K562 (cell line): Measurements from ENCODE around the gene NRF1. TPM values are rescaled to one million over a fixed set of nuclear protein-coding genes. Genes with fewer than 3 reads are reported as not detected.

Source experiments
- ADNP ChIP-seq: fragments of 200-800 bp; sonication (Bioruptor generic); IDR thresholded peaks from 2 replicates; pipeline ENCODE4 v1.6.1; 2016; ENCODE audit warnings: missing genetic modification characterization, missing compliant biosample characterization
- C11orf30 ChIP-seq: fragments of 450-650 bp; IDR thresholded peaks from 2 replicates; pipeline ENCODE4 v1.6.1; 2016; ENCODE audit warnings: low read depth, mild to moderate bottlenecking
- CCNT2 ChIP-seq: IDR thresholded peaks from 2 replicates; pipeline ENCODE4 v1.6.1; 2011; ENCODE audit warnings: borderline replicate concordance, low read depth, mild to moderate bottlenecking, moderate library complexity, mixed read lengths, low read length; ENCODE audit not compliant: insufficient read length; ENCODE audit errors: extremely low read depth
- DIDO1 ChIP-seq: fragments of 450-650 bp; IDR thresholded peaks from 2 replicates; pipeline ENCODE4 v1.6.1; 2016; ENCODE audit warnings: low read depth, missing biosample characterization, missing genetic modification characterization
- ELF4 ChIP-seq: fragments of 450-650 bp; formaldehyde crosslinking; IDR thresholded peaks from 2 replicates; pipeline ENCODE4 v1.4.0; 2022; ENCODE audit warnings: missing genetic modification characterization
- FOXJ2 ChIP-seq: fragments of 200-800 bp; sonication (Bioruptor generic); IDR thresholded peaks from 2 replicates; pipeline ENCODE4 v1.6.1; 2016; ENCODE audit warnings: missing genetic modification characterization, missing compliant biosample characterization
- HBP1 ChIP-seq: fragments of 450-650 bp; formaldehyde crosslinking; IDR thresholded peaks from 2 replicates; pipeline ENCODE4 v1.4.0; 2022; ENCODE audit warnings: missing genetic modification characterization
- HMG20B ChIP-seq: fragments of 250-450 bp; sonication (Bioruptor Pico); IDR thresholded peaks from 2 replicates; pipeline ENCODE4 v1.5.0; 2021; ENCODE audit warnings: mild to moderate bottlenecking
- KDM2B ChIP-seq: fragments of 250-450 bp; sonication (Bioruptor Pico); IDR thresholded peaks from 2 replicates; pipeline ENCODE4 v1.8.0; 2021; ENCODE audit warnings: mild to moderate bottlenecking, moderate library complexity
- KLF13 ChIP-seq: fragments of 450-650 bp; IDR thresholded peaks from 2 replicates; pipeline ENCODE4 v1.6.1; 2016; ENCODE audit warnings: missing genetic modification characterization, low read depth, mild to moderate bottlenecking, missing compliant biosample characterization, moderate library complexity, borderline replicate concordance
- MEF2A ChIP-seq: IDR thresholded peaks from 2 replicates; pipeline ENCODE4 v1.6.1; 2011; ENCODE audit warnings: low read depth, mild to moderate bottlenecking, low read length, moderate library complexity; ENCODE audit not compliant: control insufficient read depth
- MYBL2 ChIP-seq, 2 experiments: fragments of 450-650 bp in 1 of 2; sonication (generic) in 1 of 2; formaldehyde crosslinking in 1 of 2; IDR thresholded peaks; 2 replicates each; pipeline versions ENCODE4 v1.6.1 to v1.8.1; 2017 to 2022; ENCODE audit warnings: borderline replicate concordance in 1 of 2, inconsistent platforms in 1 of 2, low read depth in 1 of 2, mild to moderate bottlenecking in 1 of 2, missing genetic modification reagents in 1 of 2, moderate library complexity in 1 of 2
- NONO ChIP-seq, 2 experiments: fragments of 200-400 bp in 1 of 2; fragments of 450-650 bp in 1 of 2; formaldehyde crosslinking in 1 of 2; IDR thresholded peaks; 2 replicates each; pipeline ENCODE4 v1.6.1; 2017; ENCODE audit warnings: low read depth in 2 of 2, mild to moderate bottlenecking in 2 of 2, moderate library complexity in 2 of 2, low read length in 1 of 2
- PHB ChIP-seq: fragments of 250-450 bp; sonication (Bioruptor Pico); IDR thresholded peaks from 2 replicates; pipeline ENCODE4 v1.5.0; 2021
- SLC30A9 ChIP-seq: fragments of 250-450 bp; sonication (Bioruptor Pico); IDR thresholded peaks from 2 replicates; pipeline ENCODE4 v1.8.0; 2022; ENCODE audit warnings: mild to moderate bottlenecking, moderate library complexity
- SOX6 ChIP-seq: fragments of 450-650 bp; IDR thresholded peaks from 2 replicates; pipeline ENCODE4 v1.6.1; 2014; ENCODE audit warnings: mild to moderate bottlenecking
- SP2 ChIP-seq: IDR thresholded peaks from 2 replicates; pipeline ENCODE4 v1.6.1; 2011; ENCODE audit warnings: mild to moderate bottlenecking, low read depth, low read length, moderate library complexity; ENCODE audit not compliant: poor library complexity, severe bottlenecking; ENCODE audit errors: extremely low read depth
- SREBF1 ChIP-seq: fragments of 150-350 bp; IDR thresholded peaks from 2 replicates; pipeline ENCODE4 v1.6.1; 2014; ENCODE audit warnings: antibody characterized with exemption, low read depth, low read length, borderline replicate concordance
- TSC22D4 ChIP-seq: fragments of 450-650 bp; IDR thresholded peaks from 2 replicates; pipeline ENCODE4 v1.6.1; 2016; ENCODE audit warnings: missing genetic modification characterization, missing biosample characterization, control low read depth
- ZKSCAN8 ChIP-seq: fragments of 200-800 bp; sonication (Bioruptor generic); IDR thresholded peaks from 2 replicates; pipeline ENCODE4 v1.6.1; 2016; ENCODE audit warnings: missing genetic modification characterization, missing compliant biosample characterization
- ZNF133 ChIP-seq: fragments of 250-450 bp; sonication (Bioruptor Pico); IDR thresholded peaks from 2 replicates; pipeline ENCODE4 v1.4.0; 2020; ENCODE audit warnings: mild to moderate bottlenecking
- ZNF398 ChIP-seq: fragments of 250-450 bp; sonication (Bioruptor Pico); IDR thresholded peaks from 2 replicates; pipeline ENCODE4 v1.8.0; 2021; ENCODE audit warnings: moderate library complexity, mild to moderate bottlenecking, inconsistent platforms
- ZNF436 ChIP-seq: fragments of 250-450, 450-650 bp; sonication (Bioruptor Pico); formaldehyde crosslinking; IDR thresholded peaks from 2 replicates; pipeline ENCODE4 v1.7.0; 2020; ENCODE audit warnings: mild to moderate bottlenecking
- ZNF445 ChIP-seq: fragments of 250-450 bp; sonication (Bioruptor Pico); IDR thresholded peaks from 2 replicates; pipeline ENCODE4 v1.4.0; 2020; ENCODE audit warnings: low read depth, mild to moderate bottlenecking, moderate library complexity
- ZNF584 ChIP-seq: fragments of 200-800 bp; sonication (Bioruptor generic); IDR thresholded peaks from 2 replicates; pipeline ENCODE4 v1.6.1; 2016; ENCODE audit warnings: low read depth, mild to moderate bottlenecking, missing genetic modification characterization, missing compliant biosample characterization
- polyA plus RNA-seq, 8 experiments: library from polyadenylated mRNA; depleted of rRNA in 4 of 8; stranded (reverse) in 5 of 8; unstranded in 3 of 8; fragments of >200 nt; fragmentation: Nextera tagmentation in 2 of 8; fragmentation: Illumina TruSeq in 1 of 8; extraction: Ambion mirVana in 2 of 8; extraction: Trizol in 1 of 8; gene quantifications; 2 replicates each; pipeline versions ENCODE4 v1.2.1 to v1.2.3, GENCODE V29; 2011 to 2014; ENCODE audit warnings: inconsistent platforms in 1 of 8, missing spikeins in 1 of 8
- total RNA-seq, 7 experiments: library from RNA; depleted of rRNA in 6 of 7; stranded (reverse); fragments of >200 nt in 6 of 7; fragmentation: Illumina TruSeq in 2 of 7; extraction: Trizol in 2 of 7; gene quantifications; 2 replicates each; pipeline versions ENCODE4 v1.2.1 to v1.2.3, GENCODE V29; 2011 to 2021; ENCODE audit warnings: low replicate concordance in 1 of 7

Gene NRF1
- total and polyA plus RNA-seq, 9 of the 15 experiments (the other 6 are each of a cell fraction or from before 2014, with no cell fraction given) = 8.6 to 28.8 (median 20.3) TPM

- TF ChIP-seq ZNF584 (CRISPR knock-in tag) = peak; percentile 51; the same call in 1 of the 2 replicates
- TF ChIP-seq MYBL2 (IDR thresholded peaks at IDR 0.05; ENCODE audit: low read depth) = no peak
- TF ChIP-seq MYBL2 (CRISPR knock-in tag; IDR thresholded peaks at IDR 0.05; ENCODE audit: borderline replicate concordance) = no peak
- no peak for TF ChIP-seq C11orf30
- no peak for TF ChIP-seq ZNF445 (CRISPR knock-in tag)
- no peak for TF ChIP-seq KLF13 (tag)
- TF ChIP-seq ELF4 (CRISPR knock-in tag) = no peak
- peak; percentile 48; the same call in 1 of the 2 replicates for TF ChIP-seq SOX6
- TF ChIP-seq HMG20B (CRISPR knock-in tag) = no peak
- TF ChIP-seq DIDO1 = no peak; the same call in 1 of the 2 replicates
- no peak for TF ChIP-seq FOXJ2 (tag)
- 0 out of 4 replicates have a peak, but pooled peaks of 1 of the 2 experiments have one; percentile 41 for TF ChIP-seq NONO (IDR thresholded peaks at IDR 0.05; ENCODE audit: low read depth in 2 of 2, low read length in 1 of 2)
- TF ChIP-seq KDM2B = 0 out of 2 replicates have a peak, but pooled peaks have one; percentile 8
- no peak for TF ChIP-seq ZNF133 (CRISPR knock-in tag)
- no peak for TF ChIP-seq SREBF1
- no peak for TF ChIP-seq CCNT2
- no peak for TF ChIP-seq MEF2A
- no peak for TF ChIP-seq HBP1 (CRISPR knock-in tag)
- no peak for TF ChIP-seq TSC22D4
- no peak for TF ChIP-seq ZKSCAN8 (CRISPR knock-in tag)
- TF ChIP-seq SLC30A9 = no peak
- no peak for TF ChIP-seq ZNF436
- TF ChIP-seq PHB (CRISPR knock-in tag) = no peak
- TF ChIP-seq ZNF398 = no peak
- no peak for TF ChIP-seq SP2
- no peak for TF ChIP-seq ADNP (tag)
Measured at GRCh38 chr7:129768614-129769399, 157.3 kb downstream of the NRF1 start (continued).
